PFSK-1 (cell line): ENCODE measurements around the gene ARHGEF11.

Source experiments
- FOXP2 ChIP-seq: optimal IDR thresholded peaks from 2 replicates; pipeline ENCODE3; 2011; ENCODE audit warnings: borderline replicate concordance, control low read depth, inconsistent platforms; ENCODE audit not compliant: insufficient read depth; ENCODE audit errors: extremely low read length, extremely low read depth
- POLR2AphosphoS5 ChIP-seq: IDR thresholded peaks from 2 replicates; pipeline ENCODE4 v1.6.1; 2012; ENCODE audit warnings: low read depth, mild to moderate bottlenecking, control low read depth, low read length, moderate library complexity
- SIN3A ChIP-seq: IDR thresholded peaks from 2 replicates; pipeline ENCODE4 v1.6.1; 2012; ENCODE audit warnings: mild to moderate bottlenecking, low read length, moderate library complexity, borderline replicate concordance; ENCODE audit not compliant: insufficient read depth
- TAF1 ChIP-seq: IDR thresholded peaks from 2 replicates; pipeline ENCODE4 v1.6.1; 2012; ENCODE audit warnings: low read length, control low read depth, borderline replicate concordance; ENCODE audit not compliant: insufficient read depth
- TF ChIP-seq, protein P1 (sequence below), 2 experiments: IDR thresholded peaks; 2 replicates each; pipeline versions ENCODE4 v1.6.1 to v1.8.0; 2011 to 2012; ENCODE audit warnings: low read depth in 2 of 2, low read length in 2 of 2, control low read depth in 1 of 2, inconsistent platforms in 1 of 2, mild to moderate bottlenecking in 1 of 2, moderate library complexity in 1 of 2; ENCODE audit not compliant: insufficient read depth in 1 of 2

DNA sequence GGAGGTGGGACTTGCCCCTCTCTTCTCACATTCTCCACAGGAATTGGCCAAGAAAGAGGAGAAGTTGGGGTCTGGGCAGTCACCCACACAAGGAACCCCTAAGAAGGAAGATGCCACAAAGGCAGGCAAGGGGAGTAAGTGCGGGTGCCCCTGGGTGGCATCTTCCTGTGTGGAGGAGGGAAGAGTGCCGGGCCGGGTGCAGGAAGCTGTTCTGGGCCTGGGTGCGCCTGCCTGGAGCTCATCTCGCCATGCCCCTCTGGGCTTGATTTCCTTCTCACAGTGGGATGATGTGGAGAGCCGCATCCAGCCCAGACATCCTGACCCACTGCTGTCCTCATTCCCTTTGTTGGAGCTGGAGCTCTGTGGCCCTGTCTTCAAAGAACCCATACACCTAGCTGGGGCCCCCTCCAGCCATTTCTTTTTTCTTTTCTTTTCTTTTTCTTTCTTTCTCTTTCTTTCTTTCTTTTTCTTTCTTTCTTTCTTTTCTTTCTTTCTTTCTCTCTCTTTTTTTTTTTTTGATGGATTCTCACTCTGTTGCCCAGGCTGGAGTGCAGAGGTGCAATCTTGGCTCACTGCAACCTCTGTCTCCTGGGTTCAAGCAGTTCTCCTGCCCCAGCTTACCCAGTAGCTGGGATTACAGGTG lies 115.8 kb downstream of the ARHGEF11 start:
- TF ChIP-seq POLR2AphosphoS5, result no peak
- TF ChIP-seq, protein P1, sequence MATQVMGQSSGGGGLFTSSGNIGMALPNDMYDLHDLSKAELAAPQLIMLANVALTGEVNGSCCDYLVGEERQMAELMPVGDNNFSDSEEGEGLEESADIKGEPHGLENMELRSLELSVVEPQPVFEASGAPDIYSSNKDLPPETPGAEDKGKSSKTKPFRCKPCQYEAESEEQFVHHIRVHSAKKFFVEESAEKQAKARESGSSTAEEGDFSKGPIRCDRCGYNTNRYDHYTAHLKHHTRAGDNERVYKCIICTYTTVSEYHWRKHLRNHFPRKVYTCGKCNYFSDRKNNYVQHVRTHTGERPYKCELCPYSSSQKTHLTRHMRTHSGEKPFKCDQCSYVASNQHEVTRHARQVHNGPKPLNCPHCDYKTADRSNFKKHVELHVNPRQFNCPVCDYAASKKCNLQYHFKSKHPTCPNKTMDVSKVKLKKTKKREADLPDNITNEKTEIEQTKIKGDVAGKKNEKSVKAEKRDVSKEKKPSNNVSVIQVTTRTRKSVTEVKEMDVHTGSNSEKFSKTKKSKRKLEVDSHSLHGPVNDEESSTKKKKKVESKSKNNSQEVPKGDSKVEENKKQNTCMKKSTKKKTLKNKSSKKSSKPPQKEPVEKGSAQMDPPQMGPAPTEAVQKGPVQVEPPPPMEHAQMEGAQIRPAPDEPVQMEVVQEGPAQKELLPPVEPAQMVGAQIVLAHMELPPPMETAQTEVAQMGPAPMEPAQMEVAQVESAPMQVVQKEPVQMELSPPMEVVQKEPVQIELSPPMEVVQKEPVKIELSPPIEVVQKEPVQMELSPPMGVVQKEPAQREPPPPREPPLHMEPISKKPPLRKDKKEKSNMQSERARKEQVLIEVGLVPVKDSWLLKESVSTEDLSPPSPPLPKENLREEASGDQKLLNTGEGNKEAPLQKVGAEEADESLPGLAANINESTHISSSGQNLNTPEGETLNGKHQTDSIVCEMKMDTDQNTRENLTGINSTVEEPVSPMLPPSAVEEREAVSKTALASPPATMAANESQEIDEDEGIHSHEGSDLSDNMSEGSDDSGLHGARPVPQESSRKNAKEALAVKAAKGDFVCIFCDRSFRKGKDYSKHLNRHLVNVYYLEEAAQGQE (IDR thresholded peaks at IDR 0.05; ENCODE audit: insufficient read depth in 1 of 2, low read depth in 2 of 2, low read length in 2 of 2), result no peak
- TF ChIP-seq SIN3A, result no peak
- no peak for TF ChIP-seq TAF1
- TF ChIP-seq FOXP2, result no peak
